Small intestine (tissue), 7 donors: ENCODE measurements around the gene NCOA4. TPM values are rescaled to one million over a fixed set of nuclear protein-coding genes. Genes with fewer than 3 reads are reported as not detected.
"Not testable (repeated sequence)": the region's sequence is repeated elsewhere in the genome, so short reads cannot be mapped to it uniquely, and the experiment has no call there.

Experiments
- DNase-seq, 2 donors: peaks; one replicate each; pipeline versions ENCODE4 v3.0.0 to v3.0.0-alpha.2; 2013
- FAIRE-seq: peaks from 2 replicates; lab custom pipeline; 2012; peaks lifted over from hg19 to GRCh38; lab: Jason Lieb, UNC
- H3K27ac ChIP-seq, 3 donors: one replicate each; pipeline ENCODE4 v1.5.1; 2013; ENCODE audit warnings: low read length in 2 of 3, mild to moderate bottlenecking in 2 of 3, control low read depth in 1 of 3, inconsistent platforms in 1 of 3, low read depth in 1 of 3, moderate library complexity in 1 of 3
- H3K27me3 ChIP-seq, 3 donors: one replicate each; pipeline ENCODE4 v1.6.1; 2013; ENCODE audit warnings: low read length in 3 of 3, inconsistent platforms in 1 of 3; ENCODE audit not compliant: control insufficient read depth in 3 of 3, insufficient read depth in 3 of 3
- H3K36me3 ChIP-seq, 3 donors: one replicate each; pipeline ENCODE4 v1.6.1; 2013; ENCODE audit warnings: low read length in 3 of 3, inconsistent platforms in 1 of 3, low read depth in 1 of 3, mild to moderate bottlenecking in 1 of 3, moderate library complexity in 1 of 3; ENCODE audit not compliant: control insufficient read depth in 3 of 3, insufficient read depth in 2 of 3
- H3K4me1 ChIP-seq, 3 donors: one replicate each; pipeline ENCODE4 v1.6.1; 2013; ENCODE audit warnings: low read length in 2 of 3, inconsistent platforms in 1 of 3, low read depth in 1 of 3, mild to moderate bottlenecking in 1 of 3, moderate library complexity in 1 of 3; ENCODE audit not compliant: control insufficient read depth in 3 of 3, insufficient read depth in 2 of 3
- H3K4me3 ChIP-seq, 3 donors: one replicate each; pipeline ENCODE4 v1.5.1; 2013; ENCODE audit warnings: low read length in 3 of 3, control low read depth in 1 of 3, inconsistent platforms in 1 of 3, low read depth in 1 of 3, mild to moderate bottlenecking in 1 of 3, moderate library complexity in 1 of 3
- H3K9me3 ChIP-seq, 2 donors: one replicate each; pipeline ENCODE4 v1.6.1; 2013; ENCODE audit warnings: low read depth in 1 of 2, low read length in 1 of 2; ENCODE audit not compliant: control insufficient read depth in 2 of 2, insufficient read depth in 1 of 2
- WGBS, 3 donors: extraction: QIAGEN DNeasy Blood & Tissue Kit; methylation state at CpG; one replicate each; pipeline ENCODE4 v1.1.7; 2013; 5-methylcytosine and 5-hydroxymethylcytosine counted together
- polyA plus RNA-seq, 4 donors: library from polyadenylated mRNA; stranded (reverse) in 3 of 4; unstranded in 1 of 4; fragments of 200-250 nt in 3 of 4; fragments of 120-200 nt in 1 of 4; gene quantifications; one replicate each; pipeline versions ENCODE4 v1.2.1 to v1.2.3, GENCODE V29; 2013
- donor health status: healthy with polysubstance abuse.
- donor health status: control.
- donor health status: control.
- donor health status: Bipolar disorder and iron deficiency.
- donor health status: healthy.

NCOA4 gene
- polyA plus RNA-seq, 4 donors = 82.1 to 245 (median 190) TPM

DNA sequence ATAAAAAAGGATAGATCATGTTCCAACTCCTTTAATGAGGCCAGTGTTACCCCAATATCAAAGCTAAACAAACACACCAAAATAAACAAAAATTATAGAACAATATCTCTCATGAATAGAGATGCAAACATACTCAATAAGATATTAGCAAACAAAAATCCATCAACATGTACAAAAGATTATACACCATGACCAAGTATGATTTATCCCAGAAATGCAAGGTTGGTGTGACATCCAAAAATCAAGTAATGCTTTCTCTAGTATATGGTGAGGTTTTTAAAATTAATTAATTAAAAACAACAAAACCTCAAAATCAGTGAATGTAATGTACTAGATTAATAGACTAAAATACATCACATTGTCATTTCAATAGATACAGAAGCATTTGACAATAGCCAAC, 26.6 kb upstream of the NCOA4 start:
- Histone ChIP-seq H3K4me3 (no peak overlapping the region), H3K9me3 (peaks cover 0 to 4% of the 10 kb centered on the region in 2 donors), H3K27me3 (no peaks in the 10 kb centered on the region), H3K4me1 (no peaks in the 10 kb centered on the region), H3K27ac (no peak overlapping the region), H3K36me3 (no peaks in the 10 kb centered on the region)
- no peak for DNase-seq
- FAIRE-seq = no peak

- peaks cover 0 to 4% of the 10 kb centered on the region in 2 donors for H3K9me3 ChIP-seq
- no peak overlapping the region for H3K4me3 ChIP-seq
- no peaks in the 10 kb centered on the region for H3K4me1 ChIP-seq
- WGBS, 3 donors = 77 to 92% (median 82%) methylated on average over 4 of the region's 4 CpGs
- H3K27ac ChIP-seq = no peak overlapping the region
- no peak for FAIRE-seq
- no peaks in the 10 kb centered on the region for H3K27me3 ChIP-seq
- H3K36me3 ChIP-seq = no peaks in the 10 kb centered on the region
- no peak for DNase-seq
Measured at GRCh38 chr10:46055771-46056170, 25.3 kb upstream of the NCOA4 start.

DNA sequence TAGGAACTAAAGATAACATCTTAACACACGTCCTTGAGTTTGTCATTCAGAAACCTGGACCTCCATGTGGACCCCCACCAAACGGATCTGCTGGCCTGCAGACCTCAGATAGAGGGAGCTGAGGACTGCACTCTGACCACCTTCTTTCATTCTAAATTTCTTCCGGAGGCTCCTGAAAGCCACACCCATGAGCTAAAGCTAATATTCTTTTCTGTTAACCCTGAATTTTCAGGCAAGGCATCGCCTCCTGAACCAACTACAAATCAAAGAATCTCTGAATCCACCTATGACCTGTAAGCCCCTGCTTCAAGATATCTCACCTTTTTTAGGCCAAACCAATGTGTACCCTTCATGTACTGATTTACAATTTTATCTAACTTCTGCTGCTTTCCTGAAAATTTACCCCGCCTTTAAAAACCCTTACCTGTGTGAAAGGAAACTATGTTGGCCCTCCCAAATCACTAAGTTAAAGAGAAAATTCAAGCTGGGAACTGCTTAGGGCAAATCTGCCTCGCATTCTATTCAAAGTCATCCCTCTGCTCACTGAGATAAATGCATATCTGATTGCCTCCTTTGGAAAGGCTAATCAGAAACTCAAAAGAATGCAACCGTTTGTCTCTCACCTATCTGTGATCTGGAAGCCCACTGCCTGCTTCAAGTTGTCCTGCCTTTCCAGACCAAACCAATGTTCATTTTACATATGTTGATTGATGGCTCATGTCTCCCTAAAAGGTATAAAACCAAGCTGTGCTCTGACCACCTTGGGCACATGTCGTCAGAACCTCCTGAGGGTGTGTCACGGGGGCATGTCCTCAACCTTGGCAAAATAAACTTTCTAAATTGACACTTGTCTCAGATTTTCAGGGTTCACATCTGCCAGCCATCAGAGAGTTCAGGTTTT, 23.4 kb upstream of the NCOA4 start:
- peaks cover 0 to 4% of the 10 kb centered on the region in 2 donors for H3K9me3 ChIP-seq
- H3K27ac ChIP-seq = no peak overlapping the region
- H3K36me3 ChIP-seq = no peaks in the 10 kb centered on the region
- FAIRE-seq (no peak), DNase-seq (no peak)
- H3K27me3 ChIP-seq = no peaks in the 10 kb centered on the region
- WGBS, 3 donors = 51 to 61% (median 53%) methylated on average over 9 of the region's 9 CpGs
- H3K4me3 ChIP-seq = no peak overlapping the region
- H3K4me1 ChIP-seq = no peaks in the 10 kb centered on the region

GRCh38 chr10:46052791-46053375, 22.5 kb upstream of the NCOA4 start:
- no peak for FAIRE-seq
- Histone ChIP-seq H3K4me3 (no peak overlapping the region), H3K27ac (no peak overlapping the region), H3K9me3 (peaks cover 0 to 4% of the 10 kb centered on the region in 2 donors), H3K4me1 (no peaks in the 10 kb centered on the region), H3K36me3 (no peaks in the 10 kb centered on the region), H3K27me3 (peaks cover 0 to 4% (median 0%) of the 10 kb centered on the region in 3 donors)
- 80 to 91% (median 89%) methylated on average over 6 of the region's 6 CpGs for WGBS, 3 donors
- DNase-seq = no peak

DNA sequence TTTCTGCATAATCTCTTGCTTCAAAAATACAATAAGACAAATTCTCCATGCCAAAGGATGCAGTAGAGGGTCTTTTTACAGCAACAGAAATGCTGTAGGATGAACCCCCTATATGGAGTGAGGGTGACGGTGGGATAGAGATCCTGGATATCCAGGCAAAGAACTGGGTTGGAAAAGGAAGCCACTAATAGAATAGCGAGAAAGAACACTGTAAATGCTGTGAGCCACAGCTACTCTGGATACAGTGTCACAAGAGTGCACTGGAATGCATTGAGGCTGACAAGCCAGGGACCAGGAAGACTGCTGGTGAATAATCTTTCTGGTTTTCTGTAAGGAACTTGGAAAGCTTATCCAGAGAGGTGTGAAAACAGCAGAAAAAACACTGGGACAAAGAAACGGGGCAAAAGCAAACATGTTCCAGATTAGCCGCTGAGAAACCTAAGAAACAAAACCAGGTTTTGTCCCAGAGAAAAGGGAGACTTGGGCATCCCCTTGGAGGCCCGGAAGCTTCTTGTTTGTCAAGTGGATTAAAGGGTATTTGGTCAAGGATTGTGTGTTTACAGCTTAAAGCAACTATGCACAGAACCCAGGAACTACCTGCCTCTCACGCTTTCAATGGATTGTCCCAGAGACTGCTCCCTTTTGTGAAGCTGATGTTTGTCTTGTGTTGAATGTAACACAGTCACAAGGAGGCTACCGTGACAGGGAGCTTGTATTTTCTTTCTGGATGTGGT, 21.8 kb upstream of the NCOA4 start:
- peaks cover 0 to 4% (median 0%) of the 10 kb centered on the region in 3 donors for H3K27me3 ChIP-seq
- H3K36me3 ChIP-seq = no peaks in the 10 kb centered on the region
- no peak overlapping the region for H3K4me3 ChIP-seq
- 61 to 64% (median 62%) methylated on average over 7 of the region's 7 CpGs for WGBS, 3 donors
- H3K9me3 ChIP-seq = peaks cover 0 to 4% of the 10 kb centered on the region in 2 donors
- no peaks in the 10 kb centered on the region for H3K4me1 ChIP-seq
- FAIRE-seq (no peak), DNase-seq (no peak)
- H3K27ac ChIP-seq = no peak overlapping the region

- WGBS, 3 donors = 41 to 66% (median 45%) methylated on average over 11 of the region's 11 CpGs
- Histone ChIP-seq H3K4me1 (no peaks in the 10 kb centered on the region), H3K27ac (no peak overlapping the region), H3K9me3 (no peaks in the 10 kb centered on the region), H3K27me3 (peaks cover 0 to 4% (median 0%) of the 10 kb centered on the region in 3 donors), H3K36me3 (no peaks in the 10 kb centered on the region), H3K4me3 (no peak overlapping the region)
- FAIRE-seq = no peak
- no peak for DNase-seq
Measured at GRCh38 chr10:46050941-46051623, 20.7 kb upstream of the NCOA4 start.

GRCh38 chr10:46049497-46049831, 19.0 kb upstream of the NCOA4 start:
- 95 to 97% (median 96%) methylated on average over 11 of the region's 11 CpGs for WGBS, 3 donors
- FAIRE-seq, H3K9me3 ChIP-seq: not testable (repeated sequence)

GRCh38 chr10:46048152-46048551, 17.7 kb upstream of the NCOA4 start:
- Histone ChIP-seq H3K27me3 (peaks cover 0 to 4% (median 0%) of the 10 kb centered on the region in 3 donors), H3K9me3 (no peaks in the 10 kb centered on the region), H3K4me3 (no peak overlapping the region), H3K27ac (no peak overlapping the region), H3K36me3 (no peaks in the 10 kb centered on the region), H3K4me1 (no peaks in the 10 kb centered on the region)
- 23 to 43% (median 37%) methylated on average over 2 of the region's 2 CpGs for WGBS, 3 donors
- FAIRE-seq (no peak), DNase-seq (no peak)

More at GRCh38 chr10:46049497-46049831, 19.0 kb upstream of the NCOA4 start:
- not testable (repeated sequence) for H3K4me3 ChIP-seq, DNase-seq, H3K36me3 ChIP-seq, H3K27ac ChIP-seq, H3K4me1 ChIP-seq, H3K27me3 ChIP-seq
